NCI-H1417 treated with DMSO at 0.1 percent for 48 hours (cell line): ENCODE results near the gene ACRBP.

Experiments
- DNase-seq: peaks from one replicate; lab custom pipeline; 2025; lab: John Stamatoyannopoulos, UW

The ACRBP gene

GRCh38 chr12:6647083-6647604, at the start of gene ACRBP:
ACRBP (minus strand) TSS chr12:6647432; CDS start chr12:6647366, 66 bp downstream.
- no peak for DNase-seq

DNA sequence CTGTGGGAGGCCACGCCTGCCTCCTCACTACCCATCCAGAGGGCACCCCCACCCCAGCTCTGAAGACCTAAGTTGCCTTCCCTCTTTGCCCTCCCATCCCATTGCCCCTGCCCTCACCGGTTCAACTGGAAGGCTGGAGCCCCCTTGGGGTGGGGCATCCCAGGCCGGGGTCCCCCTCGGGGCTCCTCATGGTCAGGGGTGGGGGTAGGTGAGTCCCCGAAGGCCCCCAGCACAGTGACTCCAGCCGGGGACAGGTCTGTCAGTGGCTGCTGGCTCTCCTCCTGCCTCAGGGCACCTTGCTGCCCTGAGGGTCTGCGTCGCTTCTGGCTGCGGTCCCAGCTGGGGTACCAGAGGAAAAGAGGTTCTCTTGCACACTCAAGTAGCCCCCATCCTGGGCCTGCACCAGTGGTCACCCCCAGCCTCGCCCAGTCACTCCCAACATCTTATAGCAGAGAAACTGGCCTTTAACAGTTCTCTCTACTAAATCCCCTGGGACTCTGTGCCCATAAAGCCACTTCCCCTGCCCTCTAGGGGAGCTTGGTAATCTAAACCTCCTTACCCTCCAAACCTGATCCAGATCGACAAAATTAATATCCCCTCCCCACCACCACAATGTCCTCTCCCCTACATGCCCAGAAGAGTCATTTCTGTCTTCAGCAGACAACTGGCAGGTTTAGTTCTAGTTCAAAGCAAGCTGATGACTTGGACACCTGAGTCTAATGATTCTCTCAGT, 48.2 kb upstream of the ACRBP start:
- no peak for DNase-seq

- no peak for DNase-seq
Observed at GRCh38 chr12:6694701-6695100, 47.5 kb upstream of the ACRBP start.

DNA sequence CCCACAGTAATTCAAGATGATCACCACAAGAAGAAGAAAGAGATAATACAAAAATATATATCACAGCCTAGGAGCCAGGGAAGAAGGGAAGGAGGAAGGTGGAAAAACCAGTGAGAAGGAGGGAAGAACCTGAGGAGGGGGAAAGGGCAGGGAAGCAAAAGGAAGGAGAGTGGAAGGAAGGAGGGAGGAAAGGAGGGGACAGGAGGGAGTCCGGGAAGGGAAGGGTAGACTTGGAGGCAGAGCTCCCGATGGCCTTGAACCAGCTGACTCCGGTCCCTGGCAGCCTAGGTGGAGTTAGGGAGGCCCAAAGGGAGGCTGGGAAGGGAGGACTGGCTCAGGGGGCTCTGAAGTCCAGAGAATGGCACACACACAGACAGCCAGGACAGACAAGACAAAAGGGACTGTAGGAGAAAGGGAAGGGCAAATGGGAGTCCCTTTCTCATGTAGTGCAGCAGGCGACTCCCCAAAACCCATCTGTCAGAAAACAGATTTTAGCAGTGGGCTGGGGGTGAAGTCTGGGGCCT, 46.7 kb upstream of the ACRBP start:
- no peak for DNase-seq

DNA sequence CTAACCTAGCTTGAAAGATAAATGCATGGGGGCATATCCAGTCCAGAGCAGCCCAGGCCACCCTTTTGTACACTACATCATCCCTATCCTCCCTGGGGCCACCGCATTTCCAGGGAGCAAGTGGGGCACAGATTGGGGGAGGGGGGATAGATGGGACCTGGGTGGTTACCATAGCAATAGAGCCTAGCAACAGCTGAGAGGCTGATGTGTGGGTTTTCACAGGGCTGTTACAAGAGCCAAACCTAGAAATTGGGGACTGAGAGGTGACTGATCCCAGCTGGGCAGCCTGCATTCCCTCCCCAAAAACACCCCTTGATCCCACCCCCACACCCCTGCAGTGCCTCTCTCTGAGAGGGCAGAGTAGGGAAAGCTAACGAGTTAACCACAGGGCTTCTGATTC, 45.7 kb upstream of the ACRBP start:
- no peak for DNase-seq

- DNase-seq, result no peak
Observed at GRCh38 chr12:6691473-6691872, 44.2 kb upstream of the ACRBP start.

DNA sequence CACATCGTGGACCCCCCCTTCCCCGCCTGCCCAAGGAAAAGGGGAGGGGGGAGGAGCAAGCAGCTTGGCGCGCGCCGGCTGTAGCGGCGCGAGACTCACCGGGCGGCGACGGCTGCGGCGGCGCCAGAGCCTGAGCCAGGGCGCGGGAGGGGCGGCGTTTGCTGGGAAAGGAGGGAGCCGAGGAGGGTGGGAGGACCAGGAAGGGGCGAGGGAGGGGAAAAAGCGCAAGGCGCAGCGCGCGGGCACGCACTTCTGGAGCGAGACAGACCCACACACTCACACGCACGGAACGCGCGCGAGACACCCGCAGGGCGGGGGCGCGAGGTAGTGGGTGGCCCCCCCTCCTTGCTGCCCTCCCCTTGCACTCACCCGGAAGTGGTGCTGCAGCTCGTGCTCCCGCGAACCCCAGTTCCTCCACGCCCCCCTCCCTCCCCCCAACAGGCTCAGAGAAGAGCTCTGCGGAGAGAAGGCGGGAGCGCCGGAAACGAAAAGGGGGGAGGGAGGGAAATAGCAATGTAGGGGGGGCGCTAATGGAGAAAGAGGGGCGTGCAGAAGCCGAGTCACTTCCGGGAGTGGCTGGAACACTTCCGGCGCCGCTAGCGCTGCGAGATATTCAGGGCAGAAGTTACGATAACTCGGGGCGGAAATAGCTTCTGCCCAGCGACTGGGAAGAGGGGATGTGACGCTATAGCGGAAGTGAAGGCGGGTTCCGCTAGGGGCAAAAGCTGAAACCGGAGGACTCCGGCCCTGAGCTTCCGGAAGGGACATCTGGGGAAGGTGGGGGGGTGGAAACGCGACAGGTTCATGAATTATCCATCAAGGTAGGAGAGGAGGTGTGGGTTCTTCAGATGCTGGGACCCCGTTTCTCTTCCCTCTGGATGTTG, 42.0 kb upstream of the ACRBP start, which contains the start of gene ZNF384:
ZNF384 (minus strand) TSS at position 377 of the 884 bp plus-strand sequence. CDS start 9,855 bp downstream, outside the sequence.
- DNase-seq, result peak; percentile 99

- no peak for DNase-seq
Observed at GRCh38 chr12:6688543-6688998, 41.3 kb upstream of the ACRBP start.

GRCh38 chr12:6685814-6686213, 38.6 kb upstream of the ACRBP start:
- DNase-seq, result no peak

DNA sequence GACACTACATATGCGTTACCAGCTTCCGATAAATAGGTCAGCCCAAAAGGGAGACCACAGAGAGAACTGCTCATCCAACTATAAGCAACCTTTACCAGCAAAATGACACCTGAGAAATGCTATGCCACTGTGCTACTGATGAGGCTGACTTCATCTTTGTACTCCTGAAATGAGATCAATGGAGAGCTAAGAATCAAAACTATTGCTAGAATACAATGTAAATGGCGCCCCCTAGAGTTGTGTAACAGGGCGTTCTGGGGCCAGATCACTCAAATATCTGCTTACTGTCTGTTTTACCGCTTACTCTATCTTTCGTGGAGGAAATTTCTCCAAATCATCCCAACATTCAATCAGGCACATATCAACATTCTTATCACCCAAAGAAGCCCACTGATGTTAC, 37.4 kb upstream of the ACRBP start:
- no peak for DNase-seq

- no peak for DNase-seq
Observed at GRCh38 chr12:6676962-6677361, 29.7 kb upstream of the ACRBP start.

GRCh38 chr12:6672143-6672542, 24.9 kb upstream of the ACRBP start:
- DNase-seq, result no peak

- no peak for DNase-seq
Observed at GRCh38 chr12:6667559-6668210, 20.5 kb upstream of the ACRBP start.

DNA sequence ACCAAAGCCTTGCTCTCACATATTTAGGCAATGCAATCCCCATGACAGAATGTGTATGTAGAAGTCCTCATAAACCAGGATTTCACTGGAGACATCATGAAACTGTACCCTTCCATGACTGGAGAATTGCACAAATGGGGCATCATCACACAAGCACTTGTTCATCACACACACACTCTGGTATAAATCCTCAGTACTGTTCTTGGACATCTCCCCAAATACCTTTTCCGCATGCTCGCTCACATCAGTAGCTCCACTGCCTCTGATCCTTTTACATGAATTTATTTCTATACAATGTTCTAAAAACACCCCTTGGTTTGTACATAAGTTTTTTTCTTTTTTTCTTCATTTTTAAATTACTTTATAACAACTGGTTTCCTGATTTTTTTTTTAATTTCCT, 19.0 kb upstream of the ACRBP start:
- no peak for DNase-seq

DNA sequence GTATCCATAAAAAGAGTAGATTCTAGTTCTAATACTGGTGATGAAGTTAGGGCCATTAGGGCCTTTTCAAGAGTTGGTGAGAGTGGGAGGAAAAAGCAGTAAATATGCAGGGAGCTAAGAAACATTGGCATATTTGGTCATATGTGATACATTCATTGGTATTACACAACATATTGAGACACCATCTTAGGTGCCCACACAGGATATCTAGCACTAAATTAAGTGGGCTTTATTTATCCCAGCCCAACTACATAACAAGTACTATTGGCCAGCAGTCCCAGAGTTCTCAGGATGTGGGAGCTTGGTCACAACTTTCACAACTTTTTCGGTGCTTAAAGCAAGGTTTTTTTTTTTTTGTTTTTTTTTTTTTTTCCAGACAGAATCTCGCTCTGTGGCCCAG, 17.7 kb upstream of the ACRBP start:
- no peak for DNase-seq

- peak; percentile 99 for DNase-seq
Observed at GRCh38 chr12:6662906-6663742, 15.9 kb upstream of the ACRBP start, which contains the start of gene ING4. ING4 (minus strand) TSS chr12:6663119; CDS start chr12:6663101, 18 bp downstream.

- no peak for DNase-seq
Observed at GRCh38 chr12:6662602-6662905, 15.3 kb upstream of the ACRBP start.

DNA sequence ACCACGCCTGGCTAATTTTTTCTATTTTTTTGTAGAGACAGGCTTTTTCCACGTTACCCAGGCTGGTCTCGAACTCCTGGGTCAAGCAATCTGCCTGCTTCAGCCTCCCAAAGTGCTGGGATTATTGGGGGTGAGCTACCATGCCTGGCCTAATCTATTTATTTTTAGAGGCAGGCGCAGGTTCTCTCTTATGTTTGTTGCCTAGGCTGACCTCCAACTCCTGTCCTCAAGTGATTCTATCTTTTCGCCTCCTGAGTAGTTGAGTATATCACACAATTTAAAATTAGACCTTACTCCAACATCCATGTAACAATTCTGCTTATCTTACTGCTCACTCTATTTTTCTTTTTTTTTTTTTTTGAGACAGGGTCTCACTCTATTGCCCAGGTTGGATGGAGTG, 6.8 kb upstream of the ACRBP start:
- DNase-seq, result no peak

DNA sequence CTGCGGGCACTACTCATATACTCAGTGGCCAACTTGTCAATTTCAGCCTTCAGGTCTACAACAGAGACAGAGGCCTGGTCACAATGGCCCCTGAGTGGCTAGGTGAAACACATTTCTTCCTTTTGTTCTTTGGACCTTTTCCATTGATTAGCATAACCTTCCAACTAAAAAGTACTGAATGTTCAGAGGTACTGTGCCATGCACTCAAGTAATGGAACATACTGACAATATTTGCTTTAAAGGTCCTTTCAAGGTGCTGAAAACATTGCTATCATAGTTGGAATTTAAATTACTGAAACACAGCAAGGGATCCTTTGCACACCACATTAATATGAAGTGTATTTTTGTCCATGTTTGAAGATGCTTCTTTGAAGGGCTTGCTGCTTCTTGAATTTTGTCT, 6.1 kb upstream of the ACRBP start:
- no peak for DNase-seq

DNA sequence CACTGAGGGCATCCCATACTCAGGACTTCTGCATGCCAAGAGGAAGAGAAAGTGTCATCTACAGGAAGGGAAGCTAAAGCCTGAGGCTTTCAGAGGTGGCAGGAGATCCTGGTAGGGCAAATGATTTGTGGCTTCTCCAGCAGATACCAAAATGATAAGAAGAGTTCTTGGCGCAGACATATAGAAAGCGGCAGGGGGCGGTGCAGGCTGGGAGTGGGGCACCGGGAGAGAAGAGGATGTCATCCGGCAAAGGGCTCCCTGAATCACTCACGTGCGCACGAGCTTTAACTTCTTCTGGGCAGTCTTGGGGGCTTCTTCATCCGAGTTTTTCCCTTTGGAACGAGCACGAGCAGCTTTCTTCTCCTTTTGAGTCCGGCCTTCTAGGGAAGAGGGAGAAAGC, 5.2 kb upstream of the ACRBP start:
- no peak for DNase-seq

DNA sequence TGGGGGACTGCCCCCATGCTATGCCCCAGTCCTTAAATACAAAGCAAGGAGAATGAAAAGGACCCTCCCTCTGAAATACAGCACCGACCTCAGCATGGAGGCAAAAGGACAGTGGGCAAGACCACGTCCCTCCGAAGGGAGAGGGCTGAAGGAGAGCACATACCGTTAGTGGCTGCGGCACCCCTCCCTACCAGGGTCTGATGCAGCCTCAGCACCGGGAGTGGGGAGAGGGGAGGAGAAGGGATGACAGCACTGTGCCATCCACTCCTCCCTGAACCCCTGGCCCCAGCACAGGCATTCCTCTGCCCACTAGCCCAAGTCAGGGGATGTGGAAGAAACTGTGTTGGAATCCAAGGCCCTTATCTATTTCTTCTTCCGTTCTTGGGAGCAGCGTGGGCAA, 3.6 kb upstream of the ACRBP start:
- no peak for DNase-seq
